ENCODE measurements around the gene P3H3.

P3H3 gene

DNA sequence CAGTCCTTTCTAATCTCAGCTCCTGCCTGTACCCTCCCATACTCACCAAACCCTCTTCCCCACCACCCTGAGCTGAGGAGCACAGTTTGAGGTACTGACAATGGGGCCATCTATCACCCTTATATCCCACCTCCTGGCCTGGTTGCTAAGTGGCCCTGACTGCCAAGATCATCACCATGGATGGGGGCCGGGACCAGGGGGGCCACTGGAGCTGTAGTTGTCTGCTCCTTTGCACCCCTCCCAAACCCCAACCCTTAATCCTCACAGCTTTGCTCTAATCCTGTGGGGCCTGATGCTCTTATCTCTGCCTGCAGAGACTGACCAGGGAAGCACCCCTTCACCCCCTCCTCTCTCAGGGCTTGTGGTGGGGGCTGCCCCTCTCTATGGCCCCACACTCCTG is 12.1 kb downstream of the P3H3 start:
- DNase-seq: peak; percentile 99
- Histone ChIP-seq H3K27me3 (ENCODE audit: insufficient read depth, low read depth, severe bottlenecking) (no peaks in the 10 kb centered on the region), H3K4me3 (ENCODE audit: low read depth, low read length) (no peak overlapping the region), H3K27ac (peak overlapping the region; percentile 98), H3K9me3 (ENCODE audit: severe bottlenecking) (no peaks in the 10 kb centered on the region), H3K36me3 (peaks cover 83% of the 10 kb centered on the region)
- TF ChIP-seq, protein P1, sequence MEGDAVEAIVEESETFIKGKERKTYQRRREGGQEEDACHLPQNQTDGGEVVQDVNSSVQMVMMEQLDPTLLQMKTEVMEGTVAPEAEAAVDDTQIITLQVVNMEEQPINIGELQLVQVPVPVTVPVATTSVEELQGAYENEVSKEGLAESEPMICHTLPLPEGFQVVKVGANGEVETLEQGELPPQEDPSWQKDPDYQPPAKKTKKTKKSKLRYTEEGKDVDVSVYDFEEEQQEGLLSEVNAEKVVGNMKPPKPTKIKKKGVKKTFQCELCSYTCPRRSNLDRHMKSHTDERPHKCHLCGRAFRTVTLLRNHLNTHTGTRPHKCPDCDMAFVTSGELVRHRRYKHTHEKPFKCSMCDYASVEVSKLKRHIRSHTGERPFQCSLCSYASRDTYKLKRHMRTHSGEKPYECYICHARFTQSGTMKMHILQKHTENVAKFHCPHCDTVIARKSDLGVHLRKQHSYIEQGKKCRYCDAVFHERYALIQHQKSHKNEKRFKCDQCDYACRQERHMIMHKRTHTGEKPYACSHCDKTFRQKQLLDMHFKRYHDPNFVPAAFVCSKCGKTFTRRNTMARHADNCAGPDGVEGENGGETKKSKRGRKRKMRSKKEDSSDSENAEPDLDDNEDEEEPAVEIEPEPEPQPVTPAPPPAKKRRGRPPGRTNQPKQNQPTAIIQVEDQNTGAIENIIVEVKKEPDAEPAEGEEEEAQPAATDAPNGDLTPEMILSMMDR (IDR thresholded peaks at IDR 0.05; ENCODE audit: low read depth, low read length): no peak

DNA sequence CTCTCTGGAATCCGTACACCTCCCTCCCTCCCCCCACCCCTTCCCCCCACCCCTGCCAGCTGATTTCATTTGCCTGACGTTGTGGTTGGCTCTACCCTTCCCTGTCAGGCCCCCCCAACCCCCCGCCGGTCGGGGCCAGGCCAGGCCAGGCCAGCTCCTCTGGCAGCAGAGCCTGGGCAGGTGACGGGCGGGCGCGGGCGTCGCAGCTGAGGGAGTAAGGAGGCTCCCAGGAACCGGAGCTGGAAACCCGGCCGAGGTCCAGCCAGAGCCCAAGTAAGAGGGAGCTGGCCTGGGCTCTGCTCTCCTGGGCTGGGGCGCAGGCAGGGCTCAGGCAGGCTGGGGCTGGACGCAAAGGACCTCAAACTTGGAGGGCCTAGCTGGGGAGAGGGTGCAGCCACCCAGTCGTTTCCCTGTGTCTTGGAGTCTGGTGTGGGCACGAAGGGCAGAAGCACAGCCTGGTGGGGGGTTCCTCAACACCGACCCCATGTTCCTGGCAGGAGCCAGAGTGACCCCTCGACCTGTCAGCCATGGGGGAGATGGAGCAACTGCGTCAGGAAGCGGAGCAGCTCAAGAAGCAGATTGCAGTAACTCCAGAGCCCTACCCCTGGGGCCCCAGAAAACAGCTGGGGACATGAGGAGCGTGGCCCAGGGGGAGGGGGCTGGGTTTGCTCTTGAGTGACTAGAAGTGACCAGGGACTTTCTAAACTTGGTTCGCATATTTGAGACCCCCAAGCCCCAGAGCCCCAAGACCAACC is 12.7 kb downstream of the P3H3 start, which contains the start of gene GNB3:
TSS of gene GNB3 (plus strand) at position 165 of the 755 bp plus-strand sequence. CDS start at position 528, 363 bp downstream.
- H3K9me3 ChIP-seq (ENCODE audit: severe bottlenecking): no peaks in the 10 kb centered on the region
- H3K27me3 ChIP-seq (ENCODE audit: insufficient read depth, low read depth, severe bottlenecking): no peaks in the 10 kb centered on the region
- TF ChIP-seq, protein P1 (IDR thresholded peaks at IDR 0.05; ENCODE audit: low read depth, low read length): no peak
- H3K4me3 ChIP-seq (ENCODE audit: low read depth, low read length): peak within 1 kb of the TSS; percentile 66
- peak within 1 kb of the TSS; percentile 98 for H3K27ac ChIP-seq
- H3K36me3 ChIP-seq: peaks cover 83% of the 10 kb centered on the region
- DNase-seq: peak; percentile 54

DNA sequence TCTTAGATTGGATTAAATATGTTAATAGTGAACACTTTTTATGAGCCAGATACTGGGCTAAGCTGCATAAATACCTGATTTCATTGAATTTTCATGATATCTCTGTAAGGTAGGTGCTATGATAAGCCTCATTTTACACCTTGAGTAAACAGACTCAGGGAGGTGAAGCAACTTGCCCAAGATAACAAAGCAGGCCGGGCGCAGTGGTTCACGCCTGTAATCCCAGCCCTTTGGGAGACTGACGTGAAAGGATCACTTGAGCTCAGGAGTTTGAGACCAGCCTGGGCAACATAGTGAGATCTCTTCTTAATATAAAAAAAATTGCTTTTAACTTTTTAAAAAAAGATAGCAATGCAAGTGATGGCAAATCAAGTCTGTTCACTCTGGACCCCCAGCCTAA is 13.9 kb downstream of the P3H3 start:
- Histone ChIP-seq H3K36me3 (peaks cover 83% of the 10 kb centered on the region), H3K4me3 (ENCODE audit: low read depth, low read length) (peak overlapping the region; percentile 66)

DNA sequence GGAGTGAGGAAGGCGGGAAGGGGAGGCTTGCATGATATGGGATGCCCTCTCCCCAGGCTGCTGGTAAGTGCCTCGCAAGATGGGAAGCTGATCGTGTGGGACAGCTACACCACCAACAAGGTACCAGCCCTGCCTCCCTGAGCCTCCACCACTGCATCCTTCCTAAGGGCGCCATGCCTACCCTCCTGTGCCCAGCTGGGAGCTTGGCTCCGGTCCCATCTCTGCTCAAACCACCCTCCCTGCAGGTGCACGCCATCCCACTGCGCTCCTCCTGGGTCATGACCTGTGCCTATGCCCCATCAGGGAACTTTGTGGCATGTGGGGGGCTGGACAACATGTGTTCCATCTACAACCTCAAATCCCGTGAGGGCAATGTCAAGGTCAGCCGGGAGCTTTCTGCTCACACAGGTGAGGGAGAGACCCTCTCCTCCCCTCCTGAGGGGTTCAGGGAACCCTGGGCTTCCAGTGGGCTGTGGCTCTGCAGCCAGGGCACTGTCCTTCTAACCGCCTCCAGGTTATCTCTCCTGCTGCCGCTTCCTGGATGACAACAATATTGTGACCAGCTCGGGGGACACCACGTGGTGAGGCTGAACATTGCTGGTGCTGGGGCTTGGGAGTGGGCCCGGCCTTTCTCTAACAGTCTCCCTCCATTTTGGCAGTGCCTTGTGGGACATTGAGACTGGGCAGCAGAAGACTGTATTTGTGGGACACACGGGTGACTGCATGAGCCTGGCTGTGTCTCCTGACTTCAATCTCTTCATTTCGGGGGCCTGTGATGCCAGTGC is 15.1 kb downstream of the P3H3 start:
- Histone ChIP-seq H3K9me3 (ENCODE audit: severe bottlenecking) (no peaks in the 10 kb centered on the region), H3K4me3 (ENCODE audit: low read depth, low read length) (peak overlapping the region; percentile 66), H3K27ac (peak overlapping the region; percentile 92), H3K36me3 (peaks cover 82% of the 10 kb centered on the region), H3K27me3 (ENCODE audit: insufficient read depth, low read depth, severe bottlenecking) (no peaks in the 10 kb centered on the region)
- peak; percentile 87 for DNase-seq
- TF ChIP-seq, protein P1 (IDR thresholded peaks at IDR 0.05; ENCODE audit: low read depth, low read length): peak; percentile 50

More for the DNA sequence above, 13.9 kb downstream of the P3H3 start:
- TF ChIP-seq, protein P1 (IDR thresholded peaks at IDR 0.05; ENCODE audit: low read depth, low read length): no peak
- Histone ChIP-seq H3K27me3 (ENCODE audit: insufficient read depth, low read depth, severe bottlenecking) (no peaks in the 10 kb centered on the region), H3K9me3 (ENCODE audit: severe bottlenecking) (no peaks in the 10 kb centered on the region), H3K27ac (peak overlapping the region; percentile 92)
- DNase-seq: no peak

DNA sequence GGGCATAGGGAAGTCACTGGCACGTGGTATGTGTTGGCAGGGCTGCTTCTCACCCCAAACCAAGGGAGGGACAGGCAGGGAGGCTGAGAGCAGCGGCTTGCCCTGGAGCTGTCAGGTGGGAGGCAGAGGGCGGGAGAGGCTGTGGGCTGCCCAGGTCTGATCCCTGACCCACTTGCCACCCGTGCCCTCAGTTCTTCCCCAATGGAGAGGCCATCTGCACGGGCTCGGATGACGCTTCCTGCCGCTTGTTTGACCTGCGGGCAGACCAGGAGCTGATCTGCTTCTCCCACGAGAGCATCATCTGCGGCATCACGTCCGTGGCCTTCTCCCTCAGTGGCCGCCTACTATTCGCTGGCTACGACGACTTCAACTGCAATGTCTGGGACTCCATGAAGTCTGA is 17.2 kb downstream of the P3H3 start:
- no peaks in the 10 kb centered on the region for H3K9me3 ChIP-seq (ENCODE audit: severe bottlenecking)
- H3K27me3 ChIP-seq (ENCODE audit: insufficient read depth, low read depth, severe bottlenecking): no peaks in the 10 kb centered on the region
- H3K4me3 ChIP-seq (ENCODE audit: low read depth, low read length): peak overlapping the region; percentile 41
- peak; percentile 21 for DNase-seq
- peak overlapping the region; percentile 92 for H3K27ac ChIP-seq
- H3K36me3 ChIP-seq: peaks cover 90% of the 10 kb centered on the region
- TF ChIP-seq, protein P1 (IDR thresholded peaks at IDR 0.05; ENCODE audit: low read depth, low read length): no peak
